CD4-positive, alpha-beta T cell treated with Interleukin-17A for 4 hours (primary cell): Measurements from ENCODE around the gene RBM17.
"Not testable (repeated sequence)": the region's sequence is repeated elsewhere in the genome, so short reads cannot be mapped to it uniquely, and the experiment has no call there.

Experiments
- DNase-seq: peaks from one replicate; pipeline ENCODE4 v3.0.0-alpha.2; 2020; ENCODE audit warnings: mixed read lengths

Gene RBM17, protein sequence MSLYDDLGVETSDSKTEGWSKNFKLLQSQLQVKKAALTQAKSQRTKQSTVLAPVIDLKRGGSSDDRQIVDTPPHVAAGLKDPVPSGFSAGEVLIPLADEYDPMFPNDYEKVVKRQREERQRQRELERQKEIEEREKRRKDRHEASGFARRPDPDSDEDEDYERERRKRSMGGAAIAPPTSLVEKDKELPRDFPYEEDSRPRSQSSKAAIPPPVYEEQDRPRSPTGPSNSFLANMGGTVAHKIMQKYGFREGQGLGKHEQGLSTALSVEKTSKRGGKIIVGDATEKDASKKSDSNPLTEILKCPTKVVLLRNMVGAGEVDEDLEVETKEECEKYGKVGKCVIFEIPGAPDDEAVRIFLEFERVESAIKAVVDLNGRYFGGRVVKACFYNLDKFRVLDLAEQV

DNA sequence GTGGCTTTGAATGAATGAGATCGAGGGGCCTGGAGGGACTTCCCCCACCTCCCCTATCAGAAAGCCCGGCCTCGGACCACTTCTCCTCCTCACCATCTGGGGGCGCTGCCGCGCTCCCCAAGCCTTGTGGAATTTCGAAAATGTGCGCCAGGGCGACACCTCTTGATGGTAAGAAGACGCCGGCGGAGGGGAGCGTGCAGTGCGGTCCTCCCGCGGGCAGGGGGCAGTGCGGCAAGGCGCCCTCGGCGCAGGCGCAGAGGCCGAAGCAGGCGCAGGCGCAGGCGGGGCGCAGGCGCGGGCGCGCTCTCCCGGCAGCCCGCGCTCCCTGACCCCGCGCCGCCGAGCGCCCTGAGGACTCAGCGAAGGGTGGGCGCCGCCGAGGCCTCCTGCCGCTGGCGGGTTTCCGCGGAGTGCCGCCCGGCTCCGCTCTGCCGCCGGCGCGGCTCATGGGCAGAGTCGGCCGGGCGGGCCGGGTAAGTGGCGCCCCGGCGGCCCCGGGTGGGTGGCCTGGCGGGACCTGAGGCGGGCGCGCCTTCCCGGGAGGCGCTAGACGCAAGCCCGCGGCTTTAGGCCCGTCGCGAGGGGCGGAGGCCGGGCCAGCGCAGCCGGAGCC lies at the start of gene RBM17:
Gene RBM17 (plus strand): TSS at position 314 of the 613 bp plus-strand sequence. CDS start 8,032 bp downstream, outside the sequence.
- DNase-seq, result peak; percentile 96

GRCh38 chr10:6039711-6040110 lies 49.1 kb upstream of the RBM17 start:
- no peak for DNase-seq

DNA sequence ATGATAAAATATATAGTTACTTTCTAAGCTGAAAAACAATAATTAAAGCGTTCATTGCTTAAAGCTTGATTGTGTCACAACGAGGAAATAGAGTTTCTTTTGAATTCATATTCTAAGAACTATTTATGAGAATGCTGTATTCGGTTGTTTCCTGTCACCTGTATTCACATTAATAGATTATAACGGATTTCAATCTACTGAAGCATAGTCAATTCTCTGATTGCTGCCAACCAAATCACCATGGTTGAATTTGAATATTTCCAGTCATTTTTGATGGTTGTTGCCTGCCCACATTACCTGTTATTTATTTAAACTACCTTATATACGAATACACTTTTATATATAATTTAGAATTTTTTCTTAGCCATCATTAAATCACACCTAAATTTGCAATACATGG lies 48.6 kb upstream of the RBM17 start:
- no peak for DNase-seq

DNA sequence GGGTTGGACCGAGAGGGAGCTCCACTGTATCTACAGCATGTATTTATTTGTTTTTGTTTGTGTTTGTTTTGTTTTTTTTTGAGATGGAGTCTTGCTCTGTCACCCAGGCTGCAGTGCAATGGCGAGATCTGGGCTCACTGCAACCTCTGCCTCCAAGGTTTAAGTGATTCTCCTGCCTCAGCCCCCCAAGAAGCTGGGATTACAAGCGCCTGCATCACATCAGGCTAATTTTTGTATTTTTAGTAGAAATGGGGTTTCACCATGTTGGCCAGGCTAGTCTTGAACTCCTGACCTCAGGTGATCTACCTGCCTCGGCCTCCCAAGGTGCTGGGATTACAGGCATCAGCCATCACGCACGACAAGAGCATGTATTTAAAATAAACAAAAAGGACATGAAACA lies 45.5 kb upstream of the RBM17 start:
- DNase-seq, result not testable (repeated sequence)

GRCh38 chr10:6044060-6044459 lies 44.8 kb upstream of the RBM17 start:
- DNase-seq, result no peak

DNA sequence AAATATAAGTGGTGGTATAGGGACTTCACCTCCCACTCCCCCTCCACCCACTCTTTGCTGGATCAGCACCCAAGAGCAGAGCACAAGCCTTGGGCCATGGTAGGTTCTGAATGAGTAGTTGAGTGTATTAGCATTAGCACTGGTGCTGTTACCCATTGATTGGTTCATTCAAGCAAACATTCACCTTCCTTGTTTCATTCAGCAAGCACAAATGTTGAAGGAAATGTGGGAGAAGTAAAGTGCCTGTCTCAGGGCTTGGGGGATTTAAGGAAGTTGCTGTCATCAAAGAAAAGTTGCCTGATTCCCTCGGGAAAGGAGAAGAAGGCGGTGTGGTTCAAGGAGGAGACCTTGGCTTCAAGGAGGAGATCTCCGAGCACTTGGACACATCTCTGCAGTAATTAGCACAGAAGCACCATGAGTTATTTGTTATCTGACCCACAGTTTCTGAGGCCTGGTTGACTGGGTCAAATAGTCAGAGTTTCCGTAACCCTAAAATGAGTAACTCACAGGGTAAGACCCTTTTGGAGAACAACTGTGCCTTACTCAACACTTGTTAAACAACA lies 44.0 kb upstream of the RBM17 start:
- DNase-seq, result no peak

GRCh38 chr10:6045314-6045848 lies 43.5 kb upstream of the RBM17 start:
- DNase-seq, result no peak

GRCh38 chr10:6045878-6046772 lies 42.7 kb upstream of the RBM17 start:
- no peak for DNase-seq

DNA sequence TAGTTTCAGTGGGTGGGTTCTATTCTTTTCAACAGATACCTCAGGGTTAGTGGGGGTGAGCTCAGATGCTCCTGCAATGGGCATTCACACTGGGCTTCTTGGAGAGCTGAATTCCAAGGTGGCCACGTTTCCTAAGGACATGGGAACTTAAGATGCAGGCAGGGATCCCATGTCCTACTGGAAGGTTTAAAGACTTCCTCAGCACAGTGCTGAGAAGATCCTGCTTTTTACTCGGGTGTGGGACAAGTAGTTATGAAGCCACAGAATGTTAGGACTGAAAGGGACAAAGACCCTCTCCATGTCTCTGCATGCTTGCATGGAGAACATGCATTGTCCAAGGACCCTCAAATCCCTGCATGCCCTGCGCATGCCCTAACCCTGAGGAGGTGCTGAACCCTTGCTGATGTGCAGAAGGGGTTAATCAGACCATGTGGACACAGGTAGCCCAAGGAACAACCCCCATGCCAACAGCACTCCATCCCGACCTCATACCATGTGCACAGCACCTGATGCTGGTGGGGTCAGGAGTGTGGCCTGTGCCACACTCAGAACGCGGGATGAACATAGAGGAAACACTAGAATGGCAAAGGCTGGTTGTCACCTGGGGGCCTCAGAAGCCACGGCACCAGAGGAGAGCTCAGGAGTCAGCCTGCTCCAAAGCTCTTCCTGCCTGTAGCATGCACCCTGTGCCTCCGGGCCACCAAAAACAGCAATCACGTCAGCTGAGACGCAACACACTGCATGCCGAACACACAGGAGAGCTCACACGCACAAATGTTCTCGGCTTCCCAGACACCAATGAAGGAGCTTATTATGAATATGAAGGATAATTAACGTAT lies 41.8 kb upstream of the RBM17 start:
- no peak for DNase-seq

DNA sequence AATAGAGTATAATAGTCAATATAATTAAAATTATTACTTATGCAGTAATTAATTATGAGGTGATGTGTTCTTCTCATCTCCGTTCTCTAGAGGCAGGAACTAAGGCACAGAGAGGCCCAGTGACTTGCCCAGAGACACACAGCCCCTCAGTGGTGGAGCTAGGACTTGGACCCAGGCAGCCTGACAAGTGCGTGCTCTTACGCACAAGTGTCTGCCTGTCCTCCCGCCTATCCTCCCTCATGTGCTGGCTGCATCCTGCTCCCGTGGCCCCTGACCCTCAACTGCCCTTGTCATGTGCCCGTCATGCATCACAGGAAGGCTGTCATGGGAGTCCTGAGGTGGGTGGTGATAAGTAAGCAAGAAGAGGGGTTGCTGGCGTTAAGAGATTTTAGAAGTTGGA lies 41.0 kb upstream of the RBM17 start:
- DNase-seq, result no peak

DNA sequence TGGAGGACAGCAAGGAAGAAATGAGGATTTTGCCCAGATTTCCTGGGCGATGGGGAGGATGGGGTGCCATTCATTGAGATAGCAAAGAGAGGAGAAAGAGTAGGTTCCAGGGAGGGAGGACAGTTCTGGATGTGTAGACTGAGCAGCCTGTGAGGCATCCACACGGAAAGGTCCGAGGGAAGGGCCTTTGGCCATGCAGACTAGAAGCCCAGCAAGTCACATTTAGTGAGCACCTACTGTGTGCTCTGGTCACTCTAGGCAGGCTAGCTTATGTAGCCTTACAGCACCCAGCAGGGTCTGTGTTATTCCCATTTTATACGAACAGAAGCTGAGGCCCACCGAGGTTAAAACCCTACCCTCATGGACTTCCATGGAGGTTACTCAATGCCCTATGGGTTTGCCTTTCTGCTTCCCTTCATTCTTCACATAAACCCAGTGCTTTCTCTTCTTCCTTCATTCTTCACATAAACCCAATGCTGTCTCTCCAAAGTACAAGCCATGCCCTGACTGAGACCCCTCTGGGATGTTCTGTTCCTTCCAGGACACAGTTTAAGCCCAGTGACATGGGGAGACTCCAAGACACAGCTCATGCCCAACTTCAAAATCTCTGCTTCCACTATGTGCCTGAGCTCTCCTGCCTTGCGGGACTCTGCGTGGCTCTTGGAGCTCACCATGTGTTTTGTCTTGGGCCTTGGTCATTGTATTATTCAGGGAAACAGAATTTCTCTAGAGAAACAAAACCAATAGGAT lies 40.4 kb upstream of the RBM17 start:
- DNase-seq, result no peak

GRCh38 chr10:6049031-6049400 lies 39.8 kb upstream of the RBM17 start:
- DNase-seq, result no peak

DNA sequence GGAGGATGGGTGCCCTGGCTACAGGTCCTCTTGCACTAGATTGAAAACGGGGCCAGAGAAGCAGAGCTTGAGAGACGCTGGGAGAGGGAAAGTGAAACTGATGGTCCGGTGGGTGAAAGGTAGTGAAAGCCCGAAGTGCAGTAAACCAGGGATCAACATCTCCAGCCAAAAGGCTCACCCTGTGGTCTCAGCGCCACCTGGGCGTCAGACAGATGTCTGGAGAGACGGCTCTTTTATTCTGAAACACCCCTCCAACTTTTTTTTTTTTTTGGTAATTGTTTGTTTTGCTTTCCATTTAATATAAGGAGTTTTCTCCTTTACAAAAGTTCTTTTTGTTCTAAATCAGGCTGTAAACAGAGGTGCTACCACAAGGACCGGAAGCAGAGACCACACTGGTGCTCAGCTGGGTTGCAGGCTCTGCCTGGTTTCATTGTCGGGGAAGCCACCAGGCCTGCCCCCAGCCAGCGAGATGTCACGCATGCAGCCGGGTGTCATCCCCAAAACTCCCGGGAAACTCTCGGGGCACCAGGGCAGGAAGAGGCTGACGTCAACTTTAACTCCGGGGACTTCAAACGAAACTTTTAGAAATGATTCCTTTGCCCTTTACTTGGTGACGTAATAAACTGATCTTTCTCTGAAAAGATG lies 37.9 kb upstream of the RBM17 start:
- DNase-seq, result peak; percentile 85

DNA sequence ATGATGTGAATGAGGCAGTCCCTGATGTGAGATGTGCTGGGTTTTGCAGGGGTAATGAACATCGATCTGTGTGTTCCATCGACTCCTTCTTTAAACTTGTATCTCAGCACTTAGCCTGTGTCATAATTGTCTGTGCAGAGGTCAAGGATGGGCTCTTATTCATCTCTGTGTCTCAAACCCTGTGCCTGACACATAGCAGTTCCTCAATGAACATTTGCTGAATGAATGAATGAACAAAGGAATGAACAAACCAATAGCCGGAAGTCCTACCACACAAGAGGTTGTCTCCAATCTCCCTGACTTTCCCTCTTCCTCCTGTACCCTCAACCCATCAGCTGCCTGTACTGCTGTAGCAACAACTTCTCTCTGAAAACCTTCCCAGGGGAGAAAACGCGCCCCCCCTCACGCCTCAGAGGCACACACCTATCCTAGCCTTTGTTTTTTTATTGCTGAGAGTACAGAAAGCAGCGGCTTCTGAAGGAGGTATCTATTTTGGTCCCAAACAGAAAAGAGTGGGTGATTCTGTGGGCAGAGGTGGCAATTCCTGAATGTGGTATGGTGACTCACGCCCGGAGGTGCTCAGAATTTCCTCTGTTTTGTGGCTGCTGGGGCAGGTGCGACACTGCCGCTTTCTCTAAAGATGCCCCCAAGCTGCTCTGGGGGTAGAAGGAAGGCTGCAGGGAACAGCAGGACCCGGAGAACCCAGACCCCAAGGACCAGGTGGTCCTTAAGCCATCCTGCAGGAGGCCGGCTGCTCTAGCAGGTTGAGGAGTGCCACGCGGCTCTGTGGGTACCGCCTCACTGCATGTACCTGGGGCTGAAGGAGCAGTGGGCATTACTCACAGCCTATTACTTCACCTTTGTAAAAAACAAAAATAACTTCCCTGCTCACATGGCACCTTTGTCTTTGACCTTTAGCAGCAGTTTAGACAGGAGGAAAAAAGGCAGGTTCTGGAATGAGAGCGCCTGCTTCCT lies 36.3 kb upstream of the RBM17 start:
- DNase-seq, result peak; percentile 82

DNA sequence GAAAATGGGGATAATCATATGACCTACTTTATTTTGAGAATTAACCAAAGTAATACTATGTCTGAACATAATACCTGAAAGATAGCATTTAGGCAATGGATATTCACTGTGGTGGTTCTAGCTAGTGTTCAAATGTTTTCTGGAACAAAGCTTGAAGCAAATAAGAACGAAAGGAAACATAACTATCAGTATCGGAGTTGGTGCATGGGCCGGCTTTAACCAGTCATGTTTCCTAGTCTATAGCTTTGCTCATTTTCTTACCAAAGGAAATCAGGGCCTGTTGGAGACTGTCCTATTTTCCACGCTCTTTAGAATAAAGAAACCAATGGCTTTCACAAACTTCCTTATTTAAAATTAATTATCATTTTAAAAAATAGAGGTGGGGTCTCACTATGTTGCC lies 35.5 kb upstream of the RBM17 start:
- no peak for DNase-seq

GRCh38 chr10:6053816-6054631 lies 34.8 kb upstream of the RBM17 start:
- DNase-seq, result no peak

DNA sequence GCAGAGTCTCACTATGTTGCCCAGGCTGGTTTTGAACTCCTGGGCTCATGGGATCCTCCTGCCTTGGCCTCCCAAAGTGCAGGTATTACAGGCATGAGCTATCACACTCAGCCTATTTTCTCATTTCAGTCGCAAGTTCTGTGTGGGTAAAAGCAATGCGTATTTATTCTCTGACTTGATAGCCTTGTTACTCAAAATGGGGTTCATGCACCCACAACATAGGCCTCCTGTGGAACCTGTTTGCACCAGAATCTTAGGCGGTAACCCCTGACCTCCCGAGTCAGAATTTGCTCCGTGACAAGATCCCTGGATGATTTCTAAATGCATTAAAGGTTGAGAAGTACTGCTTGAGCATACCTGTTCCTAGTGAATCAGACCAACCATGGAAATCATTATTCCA lies 34.0 kb upstream of the RBM17 start:
- DNase-seq, result no peak

- DNase-seq, result no peak
Measured at GRCh38 chr10:6055929-6056328, 32.9 kb upstream of the RBM17 start.
